GM08714 (cell line): ENCODE data around the gene AASS.

Source experiments
- H3K4me3 ChIP-seq: fragments of 200-500 bp; sonication (Bioruptor generic); 2 replicates; pipeline ENCODE4 v1.5.1; 2014; ENCODE audit warnings: mild to moderate bottlenecking, low read length, inconsistent platforms
- ZNF274 ChIP-seq: IDR thresholded peaks from 2 replicates; pipeline ENCODE4 v1.6.1; 2012; ENCODE audit warnings: mild to moderate bottlenecking, low read depth, low read length

The AASS gene

DNA sequence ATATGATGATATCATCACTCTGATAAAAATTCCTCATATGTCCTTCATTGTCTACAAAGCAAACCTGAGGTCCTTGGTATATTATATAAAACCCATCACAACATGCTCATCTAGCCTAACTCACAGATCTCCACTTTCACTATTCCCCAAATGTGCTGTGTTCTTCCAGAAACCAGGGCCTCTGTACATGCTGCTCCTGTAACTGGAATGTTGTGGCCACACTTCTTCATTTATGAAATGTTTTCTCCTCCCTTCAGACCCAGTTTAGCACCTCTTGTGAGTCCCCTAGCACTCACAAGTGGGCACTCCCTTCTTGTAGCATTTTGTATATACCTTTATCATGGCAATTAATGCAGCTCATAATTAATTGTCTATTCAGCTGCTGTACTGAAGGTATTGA is 61.9 kb downstream of the AASS start:
- TF ChIP-seq ZNF274: no peak
- H3K4me3 ChIP-seq: no peak overlapping the region

DNA sequence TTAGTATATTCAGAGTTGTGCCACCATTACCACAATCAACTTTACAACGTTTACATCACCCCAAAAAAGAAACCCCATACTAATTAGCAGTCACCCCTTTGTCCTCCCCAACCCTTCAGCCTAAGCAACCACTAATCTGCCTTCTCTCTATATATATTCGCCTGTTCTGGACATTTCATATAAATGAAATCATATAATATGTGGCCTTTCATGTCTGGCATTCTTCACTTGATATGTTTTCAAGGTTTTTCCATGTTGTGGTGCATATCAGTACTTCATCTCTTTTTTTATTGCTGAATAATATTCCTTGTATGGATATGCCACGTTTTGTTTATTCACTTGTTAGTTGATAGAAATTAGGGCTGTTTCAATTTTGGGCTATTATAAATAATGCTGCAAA is 70.4 kb downstream of the AASS start:
- TF ChIP-seq ZNF274: no peak
- H3K4me3 ChIP-seq: no peak overlapping the region

DNA sequence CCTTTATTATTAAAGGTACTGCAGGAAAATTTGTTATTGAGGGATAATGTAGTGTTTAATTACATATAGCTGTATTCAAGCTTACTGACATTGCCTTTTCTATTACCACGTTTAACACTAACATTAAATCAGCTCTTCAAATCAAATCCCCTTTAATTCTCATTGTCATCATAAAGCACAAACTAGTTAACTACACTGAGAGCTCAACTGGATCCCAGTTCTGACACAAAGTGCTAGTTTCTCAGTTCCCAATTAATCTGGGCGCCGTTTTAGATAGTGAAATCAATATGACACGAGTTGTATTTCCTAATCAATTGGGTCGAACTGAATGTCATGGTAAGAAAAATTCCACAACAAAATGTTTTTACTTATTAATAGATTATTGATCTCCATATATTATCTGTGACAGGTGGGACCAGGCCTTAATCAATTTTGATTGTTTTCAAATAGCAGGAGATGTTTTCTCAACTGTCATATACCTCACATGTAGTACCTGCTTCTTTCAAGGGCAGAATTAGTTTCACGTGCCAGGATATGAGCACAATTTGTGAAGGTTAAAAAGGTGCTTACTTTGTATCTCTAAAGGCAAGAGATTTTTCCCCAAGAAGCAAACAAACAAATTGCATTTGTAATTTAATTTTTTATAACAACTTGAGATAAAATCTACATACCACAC is 71.0 kb downstream of the AASS start:
- no peak overlapping the region for H3K4me3 ChIP-seq

GRCh38 chr7:122072272-122072671 is 71.8 kb downstream of the AASS start:
- no peak for TF ChIP-seq ZNF274
- no peak overlapping the region for H3K4me3 ChIP-seq

More for the DNA sequence above, 71.0 kb downstream of the AASS start:
- no peak for TF ChIP-seq ZNF274

- no peak for TF ChIP-seq ZNF274
- no peak overlapping the region for H3K4me3 ChIP-seq
Measured at GRCh38 chr7:122070834-122071233, 73.2 kb downstream of the AASS start.

GRCh38 chr7:122070062-122070461 is 74.0 kb downstream of the AASS start:
- no peak for TF ChIP-seq ZNF274
- H3K4me3 ChIP-seq: no peak overlapping the region

DNA sequence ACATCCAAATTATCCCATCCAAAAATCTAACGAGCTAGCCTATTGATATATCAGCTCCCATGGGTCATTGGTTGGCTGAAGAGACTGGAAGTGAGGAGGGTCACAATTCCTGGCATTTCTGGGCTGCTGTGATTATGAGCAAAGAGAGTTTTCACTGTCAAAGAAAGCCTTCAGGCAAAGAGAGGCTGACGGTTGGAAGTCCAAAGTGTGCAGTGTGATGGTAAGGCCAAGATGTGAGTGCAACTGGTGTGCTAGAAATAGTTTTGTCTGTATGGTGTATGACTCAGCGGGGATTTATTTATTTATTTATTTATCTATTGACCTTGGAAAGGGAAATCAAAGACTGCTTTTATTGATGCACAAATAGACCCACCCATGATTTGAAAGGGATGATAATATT is 75.0 kb downstream of the AASS start:
- no peak overlapping the region for H3K4me3 ChIP-seq
- no peak for TF ChIP-seq ZNF274

DNA sequence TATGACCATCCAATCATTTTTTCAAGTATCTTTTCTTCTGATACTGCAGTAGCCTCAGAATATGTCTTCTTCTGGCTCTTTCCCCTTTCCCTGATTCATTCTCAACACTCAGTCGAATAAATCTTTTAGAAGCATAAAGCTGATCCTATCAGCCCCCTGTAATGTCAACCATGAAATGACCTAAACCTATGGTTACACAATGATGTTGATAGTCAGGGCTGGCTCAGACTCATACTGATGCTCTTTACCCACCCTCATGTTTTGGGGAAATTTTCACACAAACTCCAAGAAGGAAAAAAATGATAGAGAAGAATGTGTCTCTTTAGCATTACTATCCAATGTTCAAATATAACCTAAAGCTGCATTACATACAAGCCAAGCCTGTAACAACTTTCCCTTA is 76.0 kb downstream of the AASS start:
- no peak for TF ChIP-seq ZNF274
- H3K4me3 ChIP-seq: no peak overlapping the region

- H3K4me3 ChIP-seq: no peak overlapping the region
- TF ChIP-seq ZNF274: no peak
Measured at GRCh38 chr7:122067077-122067476, 77.0 kb downstream of the AASS start.

DNA sequence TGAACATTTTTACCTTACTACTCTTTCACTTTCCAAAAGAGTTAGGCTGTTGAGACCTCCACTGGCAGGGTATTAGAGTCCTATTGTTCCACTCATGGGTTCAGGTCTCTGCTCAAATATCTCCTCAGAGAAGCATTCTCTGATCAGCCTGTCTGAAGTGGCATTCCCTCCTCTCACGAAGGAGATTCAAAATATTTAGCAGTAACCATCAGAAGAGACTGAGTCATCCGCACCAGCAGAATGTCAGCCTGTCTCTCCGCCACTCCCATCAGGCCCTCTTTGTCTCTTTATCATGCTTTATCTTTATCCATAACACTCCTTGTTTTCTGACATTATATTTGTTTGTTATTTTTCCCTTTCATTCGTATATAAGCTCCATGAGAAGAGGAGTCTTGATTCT is 79.1 kb downstream of the AASS start:
- TF ChIP-seq ZNF274: no peak
- H3K4me3 ChIP-seq: no peak overlapping the region

DNA sequence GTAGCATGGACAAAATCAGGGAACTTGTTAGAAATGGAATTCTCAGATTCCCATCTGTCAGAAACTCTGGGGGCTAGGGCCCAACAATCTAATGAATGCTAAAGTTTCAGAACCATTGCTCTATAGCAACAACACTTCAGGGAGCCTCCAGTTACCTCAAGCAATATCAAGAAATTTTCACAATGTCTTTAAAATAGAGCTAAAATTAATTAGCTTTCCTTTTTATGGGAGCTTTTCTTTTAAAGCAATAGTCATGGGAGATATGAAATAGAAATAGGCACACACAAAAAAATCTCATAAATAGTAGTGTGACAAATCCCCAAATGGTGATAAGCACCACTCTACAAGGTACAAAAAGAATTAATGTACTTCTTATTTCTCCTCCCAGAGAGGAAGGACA is 80.9 kb downstream of the AASS start:
- TF ChIP-seq ZNF274: no peak

GRCh38 chr7:122059542-122059941 is 84.5 kb downstream of the AASS start:
- no peak overlapping the region for H3K4me3 ChIP-seq
- TF ChIP-seq ZNF274: no peak

More for the DNA sequence above, 80.9 kb downstream of the AASS start:
- no peak overlapping the region for H3K4me3 ChIP-seq

- H3K4me3 ChIP-seq: no peak overlapping the region
- no peak for TF ChIP-seq ZNF274
Measured at GRCh38 chr7:122056977-122057376, 87.1 kb downstream of the AASS start.

DNA sequence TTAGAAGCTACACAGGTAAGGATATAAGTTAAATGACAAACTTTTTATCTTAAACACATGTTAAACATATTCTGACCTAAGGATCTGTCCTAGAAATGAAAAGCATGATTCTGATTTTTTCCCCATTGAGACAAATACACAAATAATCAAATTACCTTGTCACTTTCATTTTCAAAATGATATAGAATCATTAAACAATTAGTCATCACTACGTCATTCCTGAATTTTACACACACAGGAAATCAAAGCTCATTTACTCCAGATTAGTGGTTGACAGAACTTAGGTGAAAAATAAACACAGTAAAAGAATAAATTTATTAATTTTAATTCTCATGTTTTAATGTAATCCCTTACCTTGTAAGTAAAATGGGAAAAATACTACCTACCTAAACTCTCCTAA is 89.0 kb downstream of the AASS start:
- H3K4me3 ChIP-seq: no peak overlapping the region
- TF ChIP-seq ZNF274: no peak

GRCh38 chr7:122054393-122054792 is 89.7 kb downstream of the AASS start:
- no peak for TF ChIP-seq ZNF274
- H3K4me3 ChIP-seq: no peak overlapping the region

DNA sequence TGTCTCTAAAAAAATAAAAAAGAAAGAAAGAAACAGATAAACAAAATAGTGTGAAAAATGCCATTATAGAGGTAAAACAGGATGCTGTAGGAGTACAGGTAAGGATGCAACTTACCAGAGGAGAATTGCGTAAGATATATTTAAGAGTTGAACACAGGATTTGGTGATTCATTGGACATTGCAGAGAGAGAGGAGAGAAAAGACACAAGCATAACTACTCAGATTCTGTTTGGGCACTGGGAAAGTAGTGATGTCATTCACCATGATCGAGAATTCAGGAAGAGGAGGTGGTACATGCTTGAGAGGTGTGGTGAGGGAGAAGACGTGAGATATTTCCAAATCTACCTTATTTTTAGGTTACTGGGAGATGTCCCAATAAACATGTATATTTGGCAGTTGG is 97.6 kb downstream of the AASS start:
- no peak for TF ChIP-seq ZNF274
- no peak overlapping the region for H3K4me3 ChIP-seq

DNA sequence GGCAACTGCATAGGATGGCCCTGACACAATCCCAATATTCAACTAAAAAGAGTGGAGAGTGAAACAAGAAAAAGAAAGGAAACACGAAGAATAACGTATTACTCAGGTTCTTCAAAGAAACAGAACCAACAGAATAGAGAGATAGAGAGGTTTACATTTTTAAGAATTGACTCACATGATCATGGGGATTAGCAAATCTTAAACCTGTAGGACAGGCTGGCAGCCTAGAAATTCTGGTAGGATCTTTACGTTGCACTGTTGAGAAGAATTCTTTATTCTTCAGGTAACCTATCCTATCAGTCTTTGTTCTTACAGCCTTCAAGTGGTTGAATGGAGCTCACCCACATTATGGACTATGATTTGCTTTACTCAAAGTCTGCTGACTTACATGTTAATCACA is 103.9 kb downstream of the AASS start:
- no peak for TF ChIP-seq ZNF274
- H3K4me3 ChIP-seq: no peak overlapping the region
